WTC11 (cell line): ENCODE results near the gene EPHA6.

ENCODE experiments used
- ESRRA ChIP-seq: sonication (generic); formaldehyde crosslinking; IDR thresholded peaks from 2 replicates; pipeline ENCODE4 v1.8.1; 2022; ENCODE audit warnings: mild to moderate bottlenecking, missing genetic modification reagents, borderline replicate concordance
- NR1H2 ChIP-seq: sonication (generic); formaldehyde crosslinking; IDR thresholded peaks from 2 replicates; pipeline ENCODE4 v1.9.0; 2021; ENCODE audit warnings: mild to moderate bottlenecking, moderate library complexity, missing genetic modification reagents
- NR2C2 ChIP-seq: sonication (generic); formaldehyde crosslinking; IDR thresholded peaks from 2 replicates; pipeline ENCODE4 v1.8.0; 2022; ENCODE audit warnings: mild to moderate bottlenecking, missing genetic modification reagents
- PRRX2 ChIP-seq: fragments of 250-450 bp; sonication (Bioruptor Pico); IDR thresholded peaks from 2 replicates; pipeline ENCODE4 v1.8.0; 2021; ENCODE audit warnings: mild to moderate bottlenecking
- SP1 ChIP-seq: sonication (generic); formaldehyde crosslinking; conservative IDR thresholded peaks from 2 replicates; pipeline ENCODE4 v1.8.1; 2022; ENCODE audit warnings: missing genetic modification reagents
- ZNF232 ChIP-seq: sonication (generic); formaldehyde crosslinking; IDR thresholded peaks from 2 replicates; pipeline ENCODE4 v1.8.0; 2022; ENCODE audit warnings: mild to moderate bottlenecking, missing genetic modification reagents
- ZNF263 ChIP-seq: sonication (generic); formaldehyde crosslinking; IDR thresholded peaks from 2 replicates; pipeline ENCODE4 v1.8.1; 2022; ENCODE audit warnings: low read depth, mild to moderate bottlenecking, moderate library complexity, missing genetic modification reagents
- ZNF416 ChIP-seq: fragments of 250-450 bp; sonication (Bioruptor Pico); IDR thresholded peaks from 2 replicates; pipeline ENCODE4 v1.9.0; 2021; ENCODE audit warnings: mild to moderate bottlenecking, inconsistent platforms
- TF ChIP-seq, protein P1 (sequence below): fragments of 200-600 bp; IDR thresholded peaks from 2 replicates; pipeline ENCODE4 v1.8.0; 2022; ENCODE audit warnings: antibody characterized with exemption
- TF ChIP-seq, protein P2 (sequence below): sonication (generic); formaldehyde crosslinking; conservative IDR thresholded peaks from 2 replicates; pipeline ENCODE4 v1.8.1; 2023; ENCODE audit warnings: mild to moderate bottlenecking, low read depth, missing genetic modification reagents, moderate library complexity
- TF ChIP-seq, protein P3 (sequence below): sonication (generic); formaldehyde crosslinking; IDR thresholded peaks from 2 replicates; pipeline ENCODE4 v1.8.1; 2023; ENCODE audit warnings: mild to moderate bottlenecking, moderate library complexity, missing genetic modification reagents
- TF ChIP-seq, protein P4 (sequence below): sonication (generic); formaldehyde crosslinking; IDR thresholded peaks from 2 replicates; pipeline ENCODE4 v1.8.0; 2022; ENCODE audit warnings: mild to moderate bottlenecking, missing genetic modification reagents
- TF ChIP-seq, protein P5 (sequence below): sonication (generic); formaldehyde crosslinking; IDR thresholded peaks from 2 replicates; pipeline ENCODE4 v1.8.1; 2022; ENCODE audit warnings: mild to moderate bottlenecking, missing genetic modification reagents, moderate library complexity, borderline replicate concordance

DNA sequence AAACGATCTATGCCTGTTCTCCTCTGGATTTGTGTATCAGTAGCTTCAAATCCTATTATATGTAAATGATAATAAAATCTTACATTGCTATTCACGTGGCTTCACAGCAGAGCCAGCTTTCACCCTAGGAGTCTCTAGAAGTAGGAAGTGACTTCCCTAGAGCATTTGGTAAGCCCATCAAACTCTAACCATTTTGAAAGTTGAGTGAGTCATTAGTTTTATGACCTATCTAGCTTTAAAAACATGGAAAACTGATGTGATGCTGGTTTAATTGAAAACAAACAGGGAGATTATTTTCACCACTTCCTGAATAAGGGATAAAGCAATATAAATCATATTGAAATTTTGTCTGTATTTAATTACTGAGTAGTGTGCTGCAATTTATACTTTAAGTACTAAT lies 275.2 kb downstream of the EPHA6 start:
- TF ChIP-seq, protein P1, sequence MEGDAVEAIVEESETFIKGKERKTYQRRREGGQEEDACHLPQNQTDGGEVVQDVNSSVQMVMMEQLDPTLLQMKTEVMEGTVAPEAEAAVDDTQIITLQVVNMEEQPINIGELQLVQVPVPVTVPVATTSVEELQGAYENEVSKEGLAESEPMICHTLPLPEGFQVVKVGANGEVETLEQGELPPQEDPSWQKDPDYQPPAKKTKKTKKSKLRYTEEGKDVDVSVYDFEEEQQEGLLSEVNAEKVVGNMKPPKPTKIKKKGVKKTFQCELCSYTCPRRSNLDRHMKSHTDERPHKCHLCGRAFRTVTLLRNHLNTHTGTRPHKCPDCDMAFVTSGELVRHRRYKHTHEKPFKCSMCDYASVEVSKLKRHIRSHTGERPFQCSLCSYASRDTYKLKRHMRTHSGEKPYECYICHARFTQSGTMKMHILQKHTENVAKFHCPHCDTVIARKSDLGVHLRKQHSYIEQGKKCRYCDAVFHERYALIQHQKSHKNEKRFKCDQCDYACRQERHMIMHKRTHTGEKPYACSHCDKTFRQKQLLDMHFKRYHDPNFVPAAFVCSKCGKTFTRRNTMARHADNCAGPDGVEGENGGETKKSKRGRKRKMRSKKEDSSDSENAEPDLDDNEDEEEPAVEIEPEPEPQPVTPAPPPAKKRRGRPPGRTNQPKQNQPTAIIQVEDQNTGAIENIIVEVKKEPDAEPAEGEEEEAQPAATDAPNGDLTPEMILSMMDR: no peak
- TF ChIP-seq, protein P2, sequence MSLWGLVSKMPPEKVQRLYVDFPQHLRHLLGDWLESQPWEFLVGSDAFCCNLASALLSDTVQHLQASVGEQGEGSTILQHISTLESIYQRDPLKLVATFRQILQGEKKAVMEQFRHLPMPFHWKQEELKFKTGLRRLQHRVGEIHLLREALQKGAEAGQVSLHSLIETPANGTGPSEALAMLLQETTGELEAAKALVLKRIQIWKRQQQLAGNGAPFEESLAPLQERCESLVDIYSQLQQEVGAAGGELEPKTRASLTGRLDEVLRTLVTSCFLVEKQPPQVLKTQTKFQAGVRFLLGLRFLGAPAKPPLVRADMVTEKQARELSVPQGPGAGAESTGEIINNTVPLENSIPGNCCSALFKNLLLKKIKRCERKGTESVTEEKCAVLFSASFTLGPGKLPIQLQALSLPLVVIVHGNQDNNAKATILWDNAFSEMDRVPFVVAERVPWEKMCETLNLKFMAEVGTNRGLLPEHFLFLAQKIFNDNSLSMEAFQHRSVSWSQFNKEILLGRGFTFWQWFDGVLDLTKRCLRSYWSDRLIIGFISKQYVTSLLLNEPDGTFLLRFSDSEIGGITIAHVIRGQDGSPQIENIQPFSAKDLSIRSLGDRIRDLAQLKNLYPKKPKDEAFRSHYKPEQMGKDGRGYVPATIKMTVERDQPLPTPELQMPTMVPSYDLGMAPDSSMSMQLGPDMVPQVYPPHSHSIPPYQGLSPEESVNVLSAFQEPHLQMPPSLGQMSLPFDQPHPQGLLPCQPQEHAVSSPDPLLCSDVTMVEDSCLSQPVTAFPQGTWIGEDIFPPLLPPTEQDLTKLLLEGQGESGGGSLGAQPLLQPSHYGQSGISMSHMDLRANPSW: no peak
- TF ChIP-seq, protein P3, sequence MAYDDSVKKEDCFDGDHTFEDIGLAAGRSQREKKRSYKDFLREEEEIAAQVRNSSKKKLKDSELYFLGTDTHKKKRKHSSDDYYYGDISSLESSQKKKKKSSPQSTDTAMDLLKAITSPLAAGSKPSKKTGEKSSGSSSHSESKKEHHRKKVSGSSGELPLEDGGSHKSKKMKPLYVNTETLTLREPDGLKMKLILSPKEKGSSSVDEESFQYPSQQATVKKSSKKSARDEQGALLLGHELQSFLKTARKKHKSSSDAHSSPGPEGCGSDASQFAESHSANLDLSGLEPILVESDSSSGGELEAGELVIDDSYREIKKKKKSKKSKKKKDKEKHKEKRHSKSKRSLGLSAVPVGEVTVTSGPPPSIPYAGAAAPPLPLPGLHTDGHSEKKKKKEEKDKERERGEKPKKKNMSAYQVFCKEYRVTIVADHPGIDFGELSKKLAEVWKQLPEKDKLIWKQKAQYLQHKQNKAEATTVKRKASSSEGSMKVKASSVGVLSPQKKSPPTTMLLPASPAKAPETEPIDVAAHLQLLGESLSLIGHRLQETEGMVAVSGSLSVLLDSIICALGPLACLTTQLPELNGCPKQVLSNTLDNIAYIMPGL: no peak
- TF ChIP-seq SP1 (CRISPR knock-in tag): no peak
- TF ChIP-seq NR2C2: no peak
- TF ChIP-seq, protein P4, sequence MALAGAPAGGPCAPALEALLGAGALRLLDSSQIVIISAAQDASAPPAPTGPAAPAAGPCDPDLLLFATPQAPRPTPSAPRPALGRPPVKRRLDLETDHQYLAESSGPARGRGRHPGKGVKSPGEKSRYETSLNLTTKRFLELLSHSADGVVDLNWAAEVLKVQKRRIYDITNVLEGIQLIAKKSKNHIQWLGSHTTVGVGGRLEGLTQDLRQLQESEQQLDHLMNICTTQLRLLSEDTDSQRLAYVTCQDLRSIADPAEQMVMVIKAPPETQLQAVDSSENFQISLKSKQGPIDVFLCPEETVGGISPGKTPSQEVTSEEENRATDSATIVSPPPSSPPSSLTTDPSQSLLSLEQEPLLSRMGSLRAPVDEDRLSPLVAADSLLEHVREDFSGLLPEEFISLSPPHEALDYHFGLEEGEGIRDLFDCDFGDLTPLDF (CRISPR knock-in tag): no peak
- no peak for TF ChIP-seq ZNF263 (CRISPR knock-in tag)
- TF ChIP-seq, protein P5, sequence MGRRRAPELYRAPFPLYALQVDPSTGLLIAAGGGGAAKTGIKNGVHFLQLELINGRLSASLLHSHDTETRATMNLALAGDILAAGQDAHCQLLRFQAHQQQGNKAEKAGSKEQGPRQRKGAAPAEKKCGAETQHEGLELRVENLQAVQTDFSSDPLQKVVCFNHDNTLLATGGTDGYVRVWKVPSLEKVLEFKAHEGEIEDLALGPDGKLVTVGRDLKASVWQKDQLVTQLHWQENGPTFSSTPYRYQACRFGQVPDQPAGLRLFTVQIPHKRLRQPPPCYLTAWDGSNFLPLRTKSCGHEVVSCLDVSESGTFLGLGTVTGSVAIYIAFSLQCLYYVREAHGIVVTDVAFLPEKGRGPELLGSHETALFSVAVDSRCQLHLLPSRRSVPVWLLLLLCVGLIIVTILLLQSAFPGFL (CRISPR knock-in tag): no peak
- TF ChIP-seq NR1H2 (CRISPR knock-in tag): no peak
- no peak for TF ChIP-seq PRRX2 (CRISPR knock-in tag)
- TF ChIP-seq ZNF232 (CRISPR knock-in tag): no peak
- TF ChIP-seq ESRRA: no peak
- TF ChIP-seq ZNF416 (CRISPR knock-in tag): no peak
